ENCODE results near the gene PDP2. TPM values are rescaled to one million over a fixed set of nuclear protein-coding genes. Genes with fewer than 3 reads are reported as not detected.
A peak's percentile ranks its signal among the peaks of the same experiment; 100 is the strongest.

The PDP2 gene
- total RNA-seq, 1 donor from 2014 or later = 2.2 TPM

GRCh38 chr16:66899310-66899944 lies 19.1 kb downstream of the PDP2 start:
- DNase-seq (peak; percentile 28), ATAC-seq (no peak)
- intact Hi-C loops (cut with micrococcal nuclease) = no loop called here

- intact Hi-C loops (cut with micrococcal nuclease) = no loop called here
- DNase-seq = peak; percentile 83
- peak; percentile 1 for ATAC-seq
These were observed 19.8 kb downstream of the PDP2 start for GRCh38 chr16:66899945-66900710.

- no peak for DNase-seq
- intact Hi-C loops (cut with micrococcal nuclease) = no loop called here
- ATAC-seq = no peak
These were observed 20.6 kb downstream of the PDP2 start for GRCh38 chr16:66900721-66901441.

- intact Hi-C loops (cut with micrococcal nuclease) = no loop called here
- ATAC-seq (peak; percentile 6), DNase-seq (peak; percentile 83)
These were observed 21.3 kb downstream of the PDP2 start for GRCh38 chr16:66901626-66902025.

GRCh38 chr16:66902648-66903543 lies 22.6 kb downstream of the PDP2 start:
- ATAC-seq = peak; percentile 49
- intact Hi-C loops (cut with micrococcal nuclease) = no loop called here
- peak; percentile 76 for DNase-seq

- ATAC-seq = peak; percentile 65
These were observed 23.5 kb downstream of the PDP2 start for GRCh38 chr16:66903544-66904427.

GRCh38 chr16:66904428-66904845 lies 24.1 kb downstream of the PDP2 start:
- DNase-seq = peak; percentile 40
- intact Hi-C loops (cut with micrococcal nuclease) = no loop called here
- no peak for ATAC-seq

More at GRCh38 chr16:66903544-66904427, 23.5 kb downstream of the PDP2 start:
- peak; percentile 89 for DNase-seq
- intact Hi-C loops (cut with micrococcal nuclease) = no loop called here

GRCh38 chr16:66904846-66905632 lies 24.7 kb downstream of the PDP2 start:
- ATAC-seq = peak; percentile 35
- peak; percentile 67 for DNase-seq
- intact Hi-C loops (cut with micrococcal nuclease) = no loop called here

GRCh38 chr16:66905633-66906539 lies 25.6 kb downstream of the PDP2 start:
- intact Hi-C loops (cut with micrococcal nuclease) = no loop called here
- ATAC-seq (peak; percentile 44), DNase-seq (peak; percentile 87)

GRCh38 chr16:66906916-66907836 lies 26.9 kb downstream of the PDP2 start:
- intact Hi-C loops (cut with micrococcal nuclease) = no loop called here
- peak; percentile 5 for ATAC-seq

GRCh38 chr16:66908116-66908515 lies 27.8 kb downstream of the PDP2 start:
- intact Hi-C loops (cut with micrococcal nuclease) = no loop called here
- ATAC-seq = no peak
- DNase-seq = peak; percentile 11

More at GRCh38 chr16:66906916-66907836, 26.9 kb downstream of the PDP2 start:
- DNase-seq = peak; percentile 59

GRCh38 chr16:66908762-66909559 lies 28.6 kb downstream of the PDP2 start:
- intact Hi-C loops (cut with micrococcal nuclease) = no loop called here
- no peak for ATAC-seq
- DNase-seq = no peak

GRCh38 chr16:66910175-66910940 lies 30.0 kb downstream of the PDP2 start:
- peak; percentile 27 for DNase-seq
- intact Hi-C loops (cut with micrococcal nuclease) = no loop called here
- ATAC-seq = no peak

- no peak for DNase-seq
- intact Hi-C loops (cut with micrococcal nuclease) = no loop called here
- no peak for ATAC-seq
These were observed 30.8 kb downstream of the PDP2 start for GRCh38 chr16:66911112-66911511.
